Measurements from ENCODE around the gene RGS13.

The RGS13 gene, protein sequence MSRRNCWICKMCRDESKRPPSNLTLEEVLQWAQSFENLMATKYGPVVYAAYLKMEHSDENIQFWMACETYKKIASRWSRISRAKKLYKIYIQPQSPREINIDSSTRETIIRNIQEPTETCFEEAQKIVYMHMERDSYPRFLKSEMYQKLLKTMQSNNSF

DNA sequence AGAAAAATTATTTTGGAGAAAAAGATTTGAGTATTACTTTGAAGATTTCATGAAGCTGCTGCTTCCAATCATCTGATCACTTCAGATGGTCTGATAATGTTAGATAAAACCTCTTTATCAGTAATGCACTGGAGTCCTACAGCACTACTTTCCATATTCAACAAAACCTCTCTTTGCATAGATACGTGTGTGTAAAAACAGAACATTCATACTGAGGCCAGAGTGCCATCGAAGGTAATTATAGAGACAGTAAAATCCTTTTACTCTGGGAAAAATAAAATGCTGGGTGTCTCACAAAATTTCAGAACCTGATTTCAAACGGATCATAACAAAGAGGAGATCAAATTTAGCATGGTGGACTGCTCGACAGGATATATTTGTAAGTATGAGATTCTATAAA, at the start of gene RGS13:
RGS13 (plus strand) TSS at position 209 of the 400 bp plus-strand sequence. CDS start 8,188 bp downstream, outside the sequence.
- peaks cover 6% of the 10 kb centered on the region; the same call in 1 of the 2 replicates for H3K4me1 ChIP-seq (ENCODE audit: control insufficient read depth, insufficient read depth, low read length)
- H3K36me3 ChIP-seq (ENCODE audit: control insufficient read depth, insufficient read depth, low read length), result no peaks in the 10 kb centered on the region
- no peak within 1 kb of the TSS for H3K4me3 ChIP-seq (ENCODE audit: low read depth, low read length)
- no peak within 1 kb of the TSS for H3K27ac ChIP-seq (ENCODE audit: low read depth, low read length)
- H3K27me3 ChIP-seq (ENCODE audit: control insufficient read depth, insufficient read depth, low read length), result no peaks in the 10 kb centered on the region
- H3K9me3 ChIP-seq (ENCODE audit: control insufficient read depth, insufficient read depth, low read length), result no peaks in the 10 kb centered on the region
- H3K9ac ChIP-seq (ENCODE audit: low read depth, low read length), result no peak within 1 kb of the TSS

GRCh38 chr1:192587386-192588266, 48.3 kb upstream of the RGS13 start:
- no peaks in the 10 kb centered on the region for H3K4me1 ChIP-seq (ENCODE audit: control insufficient read depth, insufficient read depth, low read length)
- H3K27me3 ChIP-seq (ENCODE audit: control insufficient read depth, insufficient read depth, low read length), result no peaks in the 10 kb centered on the region
- no peaks in the 10 kb centered on the region for H3K36me3 ChIP-seq (ENCODE audit: control insufficient read depth, insufficient read depth, low read length)
- H3K9me3 ChIP-seq (ENCODE audit: control insufficient read depth, insufficient read depth, low read length), result no peaks in the 10 kb centered on the region
- H3K4me3 ChIP-seq (ENCODE audit: low read depth, low read length), result no peak overlapping the region
- no peak overlapping the region for H3K9ac ChIP-seq (ENCODE audit: low read depth, low read length)
- H3K27ac ChIP-seq (ENCODE audit: low read depth, low read length), result no peak overlapping the region

- Histone ChIP-seq H3K4me1 (ENCODE audit: control insufficient read depth, insufficient read depth, low read length) (no peaks in the 10 kb centered on the region), H3K27ac (ENCODE audit: low read depth, low read length) (no peak overlapping the region), H3K9ac (ENCODE audit: low read depth, low read length) (no peak overlapping the region), H3K27me3 (ENCODE audit: control insufficient read depth, insufficient read depth, low read length) (no peaks in the 10 kb centered on the region), H3K4me3 (ENCODE audit: low read depth, low read length) (no peak overlapping the region), H3K36me3 (ENCODE audit: control insufficient read depth, insufficient read depth, low read length) (no peaks in the 10 kb centered on the region), H3K9me3 (ENCODE audit: control insufficient read depth, insufficient read depth, low read length) (no peaks in the 10 kb centered on the region)
Measured at GRCh38 chr1:192588546-192588945, 47.4 kb upstream of the RGS13 start.

GRCh38 chr1:192589813-192590212, 46.1 kb upstream of the RGS13 start:
- no peak overlapping the region for H3K9ac ChIP-seq (ENCODE audit: low read depth, low read length)
- H3K36me3 ChIP-seq (ENCODE audit: control insufficient read depth, insufficient read depth, low read length), result no peaks in the 10 kb centered on the region
- no peaks in the 10 kb centered on the region for H3K27me3 ChIP-seq (ENCODE audit: control insufficient read depth, insufficient read depth, low read length)
- no peak overlapping the region for H3K27ac ChIP-seq (ENCODE audit: low read depth, low read length)
- H3K4me1 ChIP-seq (ENCODE audit: control insufficient read depth, insufficient read depth, low read length), result no peaks in the 10 kb centered on the region
- no peak overlapping the region for H3K4me3 ChIP-seq (ENCODE audit: low read depth, low read length)
- no peaks in the 10 kb centered on the region for H3K9me3 ChIP-seq (ENCODE audit: control insufficient read depth, insufficient read depth, low read length)

- no peaks in the 10 kb centered on the region for H3K36me3 ChIP-seq (ENCODE audit: control insufficient read depth, insufficient read depth, low read length)
- H3K4me3 ChIP-seq (ENCODE audit: low read depth, low read length), result no peak overlapping the region
Measured at GRCh38 chr1:192592517-192592916, 43.4 kb upstream of the RGS13 start.

DNA sequence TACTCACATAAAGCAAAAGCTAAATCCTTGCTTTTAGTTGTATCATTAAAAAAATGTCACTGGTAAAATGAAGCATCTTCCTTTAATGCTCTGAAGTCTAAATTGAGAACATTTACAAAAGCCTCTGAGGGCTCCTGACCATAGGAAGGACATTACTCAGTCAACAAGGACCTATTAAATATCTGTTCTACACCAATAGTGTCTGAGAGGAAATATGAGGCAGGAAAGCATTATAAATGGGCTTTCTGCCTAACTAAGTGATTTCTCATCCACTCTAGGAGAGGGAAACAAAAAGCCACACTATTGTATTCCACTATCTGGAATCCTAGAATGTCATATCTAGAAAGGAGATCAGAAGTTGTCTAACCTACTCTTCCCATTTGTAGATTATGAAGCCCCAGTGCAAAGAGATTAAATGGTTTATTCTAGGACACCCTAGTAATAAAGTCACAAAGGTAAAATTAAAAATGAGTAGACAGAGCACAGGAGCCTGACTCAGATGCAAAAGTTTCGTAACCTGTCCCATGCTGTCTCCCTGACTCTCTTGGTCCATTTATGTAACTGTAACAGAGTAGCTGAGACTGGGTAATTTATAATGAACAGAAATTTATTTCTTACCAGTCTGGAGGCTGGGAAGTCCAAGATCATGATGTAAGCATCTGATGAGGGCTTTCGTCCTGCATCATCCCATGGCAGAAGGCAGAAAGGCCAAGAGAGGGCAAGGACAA, 42.8 kb upstream of the RGS13 start:
- no peaks in the 10 kb centered on the region for H3K36me3 ChIP-seq (ENCODE audit: control insufficient read depth, insufficient read depth, low read length)
- no peak overlapping the region for H3K4me3 ChIP-seq (ENCODE audit: low read depth, low read length)
- no peak overlapping the region for H3K9ac ChIP-seq (ENCODE audit: low read depth, low read length)
- H3K27me3 ChIP-seq (ENCODE audit: control insufficient read depth, insufficient read depth, low read length), result no peaks in the 10 kb centered on the region
- H3K27ac ChIP-seq (ENCODE audit: low read depth, low read length), result no peak overlapping the region
- no peaks in the 10 kb centered on the region for H3K9me3 ChIP-seq (ENCODE audit: control insufficient read depth, insufficient read depth, low read length)
- H3K4me1 ChIP-seq (ENCODE audit: control insufficient read depth, insufficient read depth, low read length), result no peaks in the 10 kb centered on the region

More at GRCh38 chr1:192592517-192592916, 43.4 kb upstream of the RGS13 start:
- Histone ChIP-seq H3K4me1 (ENCODE audit: control insufficient read depth, insufficient read depth, low read length) (no peaks in the 10 kb centered on the region), H3K27ac (ENCODE audit: low read depth, low read length) (no peak overlapping the region), H3K9ac (ENCODE audit: low read depth, low read length) (no peak overlapping the region), H3K9me3 (ENCODE audit: control insufficient read depth, insufficient read depth, low read length) (no peaks in the 10 kb centered on the region), H3K27me3 (ENCODE audit: control insufficient read depth, insufficient read depth, low read length) (no peaks in the 10 kb centered on the region)

GRCh38 chr1:192595299-192595698, 40.6 kb upstream of the RGS13 start:
- Histone ChIP-seq H3K36me3 (ENCODE audit: control insufficient read depth, insufficient read depth, low read length) (no peaks in the 10 kb centered on the region), H3K9me3 (ENCODE audit: control insufficient read depth, insufficient read depth, low read length) (no peaks in the 10 kb centered on the region), H3K27ac (ENCODE audit: low read depth, low read length) (no peak overlapping the region), H3K9ac (ENCODE audit: low read depth, low read length) (no peak overlapping the region), H3K27me3 (ENCODE audit: control insufficient read depth, insufficient read depth, low read length) (no peaks in the 10 kb centered on the region), H3K4me3 (ENCODE audit: low read depth, low read length) (no peak overlapping the region), H3K4me1 (ENCODE audit: control insufficient read depth, insufficient read depth, low read length) (no peaks in the 10 kb centered on the region)

DNA sequence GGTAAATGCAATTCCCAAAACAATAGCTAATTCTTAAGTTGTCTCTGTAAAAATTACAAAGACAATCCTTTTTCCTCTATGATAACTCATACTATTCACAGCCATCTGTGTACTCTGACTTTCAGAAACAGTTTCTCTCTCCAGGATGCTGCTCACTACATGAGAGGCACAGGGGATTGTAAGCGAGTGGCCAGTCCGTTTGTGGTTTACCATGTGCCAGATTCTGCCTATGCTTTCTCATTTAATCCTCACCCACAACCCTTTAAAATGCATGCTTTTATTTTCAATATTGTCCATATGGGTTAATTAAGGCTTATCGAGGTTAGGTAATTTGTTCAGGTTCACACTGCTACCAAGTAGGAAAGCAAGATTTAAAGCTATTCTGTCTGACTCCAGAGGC, 37.4 kb upstream of the RGS13 start:
- H3K36me3 ChIP-seq (ENCODE audit: control insufficient read depth, insufficient read depth, low read length), result no peaks in the 10 kb centered on the region
- no peak overlapping the region for H3K4me3 ChIP-seq (ENCODE audit: low read depth, low read length)
- H3K9me3 ChIP-seq (ENCODE audit: control insufficient read depth, insufficient read depth, low read length), result no peaks in the 10 kb centered on the region
- no peak overlapping the region for H3K27ac ChIP-seq (ENCODE audit: low read depth, low read length)
- no peak overlapping the region for H3K9ac ChIP-seq (ENCODE audit: low read depth, low read length)
- H3K27me3 ChIP-seq (ENCODE audit: control insufficient read depth, insufficient read depth, low read length), result no peaks in the 10 kb centered on the region
- no peaks in the 10 kb centered on the region for H3K4me1 ChIP-seq (ENCODE audit: control insufficient read depth, insufficient read depth, low read length)

DNA sequence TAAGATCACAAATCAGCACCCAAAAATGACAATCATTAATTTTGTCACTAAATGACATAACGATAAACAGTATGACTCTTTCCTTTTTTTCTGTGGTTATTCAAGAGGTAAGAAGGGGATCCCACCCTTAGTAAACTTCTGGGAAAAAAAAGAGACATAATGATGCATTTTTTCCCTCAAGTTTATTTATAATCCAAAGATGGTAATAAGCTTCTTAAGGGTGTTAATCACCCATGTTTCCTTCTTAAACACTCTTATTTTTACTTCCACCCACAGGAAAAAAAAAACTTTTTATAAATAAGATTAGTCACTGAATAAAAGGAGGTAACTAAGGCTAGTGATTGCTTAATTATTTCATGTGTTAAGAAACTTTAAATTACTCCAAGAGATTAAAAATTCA, 35.7 kb upstream of the RGS13 start:
- H3K9me3 ChIP-seq (ENCODE audit: control insufficient read depth, insufficient read depth, low read length), result no peaks in the 10 kb centered on the region
- H3K4me1 ChIP-seq (ENCODE audit: control insufficient read depth, insufficient read depth, low read length), result no peaks in the 10 kb centered on the region
- H3K9ac ChIP-seq (ENCODE audit: low read depth, low read length), result no peak overlapping the region
- no peak overlapping the region for H3K4me3 ChIP-seq (ENCODE audit: low read depth, low read length)
- H3K27me3 ChIP-seq (ENCODE audit: control insufficient read depth, insufficient read depth, low read length), result no peaks in the 10 kb centered on the region
- no peaks in the 10 kb centered on the region for H3K36me3 ChIP-seq (ENCODE audit: control insufficient read depth, insufficient read depth, low read length)
- no peak overlapping the region for H3K27ac ChIP-seq (ENCODE audit: low read depth, low read length)

- Histone ChIP-seq H3K27ac (ENCODE audit: low read depth, low read length) (no peak overlapping the region), H3K4me1 (ENCODE audit: control insufficient read depth, insufficient read depth, low read length) (no peaks in the 10 kb centered on the region)
Measured at GRCh38 chr1:192601143-192601542, 34.8 kb upstream of the RGS13 start.

GRCh38 chr1:192601567-192601966, 34.4 kb upstream of the RGS13 start:
- Histone ChIP-seq H3K9me3 (ENCODE audit: control insufficient read depth, insufficient read depth, low read length) (no peaks in the 10 kb centered on the region), H3K4me3 (ENCODE audit: low read depth, low read length) (no peak overlapping the region), H3K9ac (ENCODE audit: low read depth, low read length) (no peak overlapping the region), H3K4me1 (ENCODE audit: control insufficient read depth, insufficient read depth, low read length) (no peaks in the 10 kb centered on the region), H3K36me3 (ENCODE audit: control insufficient read depth, insufficient read depth, low read length) (no peaks in the 10 kb centered on the region), H3K27me3 (ENCODE audit: control insufficient read depth, insufficient read depth, low read length) (no peaks in the 10 kb centered on the region), H3K27ac (ENCODE audit: low read depth, low read length) (no peak overlapping the region)

More at GRCh38 chr1:192601143-192601542, 34.8 kb upstream of the RGS13 start:
- Histone ChIP-seq H3K9me3 (ENCODE audit: control insufficient read depth, insufficient read depth, low read length) (no peaks in the 10 kb centered on the region), H3K36me3 (ENCODE audit: control insufficient read depth, insufficient read depth, low read length) (no peaks in the 10 kb centered on the region), H3K4me3 (ENCODE audit: low read depth, low read length) (no peak overlapping the region), H3K9ac (ENCODE audit: low read depth, low read length) (no peak overlapping the region), H3K27me3 (ENCODE audit: control insufficient read depth, insufficient read depth, low read length) (no peaks in the 10 kb centered on the region)
